NCI-H82 treated with DMSO at 0.1 percent for 48 hours (cell line): ENCODE data around the gene DUSP19.

ENCODE experiments used
- DNase-seq: peaks from one replicate; lab custom pipeline; 2025; ENCODE audit not compliant: unreplicated experiment; lab: John Stamatoyannopoulos, UW

Gene DUSP19

DNA sequence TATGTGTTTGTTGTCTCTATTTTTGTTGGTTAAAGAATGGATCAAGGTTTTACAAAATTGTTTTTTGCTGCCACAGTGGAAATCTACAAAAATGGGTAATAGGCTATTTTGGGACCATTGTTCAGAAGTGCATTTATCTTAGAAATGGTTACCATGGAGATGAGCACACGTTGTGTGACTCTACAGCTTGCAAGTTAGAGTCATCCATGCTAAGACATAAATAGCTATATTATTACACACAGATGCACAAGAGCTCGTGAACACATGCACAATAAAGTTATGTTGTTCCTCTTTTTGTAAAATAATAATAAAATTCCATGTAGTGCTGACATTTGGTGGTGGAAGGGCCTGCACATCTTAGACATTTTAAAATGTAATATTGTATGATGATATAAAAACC lies 15.5 kb upstream of the DUSP19 start:
- DNase-seq, result no peak

DNA sequence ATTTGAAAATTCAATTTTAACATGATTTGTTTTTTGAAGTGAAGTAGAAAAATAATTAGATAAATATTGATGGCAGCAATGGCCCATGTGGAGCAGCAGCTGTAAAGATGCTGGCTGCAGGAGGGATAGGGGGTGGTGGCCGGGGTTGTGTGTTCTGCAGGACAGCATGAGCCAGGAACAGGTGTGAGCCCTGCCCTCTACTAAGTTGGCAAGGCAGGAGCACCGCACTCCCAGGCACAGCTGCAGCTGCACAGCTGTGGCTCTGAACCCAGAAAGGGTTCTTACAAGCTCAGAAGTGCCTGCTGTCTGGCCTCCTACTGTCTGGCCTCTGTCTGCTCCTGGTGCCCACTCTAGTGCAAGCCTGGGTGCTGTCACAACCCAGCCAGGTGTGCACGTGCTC lies 10.0 kb upstream of the DUSP19 start:
- no peak for DNase-seq

DNA sequence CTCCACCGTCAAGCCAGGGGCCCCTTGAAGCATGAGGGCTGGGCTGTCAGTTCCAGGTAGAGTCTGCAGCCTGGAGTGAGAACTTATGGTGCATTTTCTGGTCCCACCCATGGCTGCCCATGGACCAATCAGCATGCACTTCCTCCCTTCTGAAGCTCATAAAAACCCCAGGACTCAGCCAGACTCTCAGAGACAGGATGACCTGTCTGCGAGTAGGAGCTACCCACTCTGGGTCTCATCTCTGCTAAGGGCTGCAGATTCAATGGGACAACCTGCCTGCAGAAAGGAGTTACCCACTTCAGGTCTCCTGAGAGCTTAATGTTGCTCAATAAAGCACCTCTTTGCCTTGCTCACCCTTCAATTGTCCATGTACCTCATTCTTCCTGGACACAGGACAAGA lies 9.4 kb upstream of the DUSP19 start:
- DNase-seq, result no peak

DNA sequence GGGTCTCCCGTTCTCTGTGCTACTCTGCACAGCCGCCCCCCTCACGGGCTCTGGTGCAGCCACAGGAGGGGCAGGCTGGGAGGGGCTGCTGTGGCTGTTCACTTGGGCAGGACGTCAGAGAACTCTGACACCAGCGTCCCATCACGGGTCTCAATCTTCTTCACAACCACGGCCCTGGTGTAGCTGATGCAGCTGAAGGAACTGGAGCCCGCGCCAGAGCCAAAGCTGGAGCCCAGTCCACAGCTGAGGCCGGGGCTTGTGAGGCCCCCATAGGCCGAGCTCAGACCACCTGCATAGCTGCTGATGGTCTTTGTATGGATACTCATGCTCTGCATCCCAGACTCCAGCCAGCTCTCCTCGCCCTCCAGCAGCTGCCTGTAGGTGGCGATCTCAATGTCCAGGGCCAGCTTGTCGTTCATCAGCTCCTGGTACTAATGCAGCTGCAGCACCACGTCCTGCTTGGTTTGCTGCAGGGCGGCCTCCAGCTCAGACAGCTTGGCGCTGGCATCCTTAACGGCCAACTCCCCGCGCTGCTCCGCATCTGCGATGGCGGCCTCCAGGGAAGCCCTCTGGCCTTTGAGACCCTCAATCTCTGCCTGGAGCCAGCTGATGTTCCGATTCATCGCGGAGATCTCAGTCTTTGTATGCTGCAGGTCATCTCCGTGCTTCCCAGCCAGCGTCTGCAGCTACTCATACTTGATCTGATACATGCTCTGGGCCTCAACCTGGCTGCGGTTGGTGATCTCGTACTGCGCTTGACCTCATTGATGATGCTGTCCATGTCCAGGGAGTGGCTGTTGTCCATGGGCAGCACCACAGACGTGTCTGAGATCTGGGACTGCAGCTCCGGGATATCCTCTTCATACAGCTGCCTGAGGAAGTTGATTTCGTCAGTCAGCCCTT lies 7.4 kb upstream of the DUSP19 start:
- DNase-seq, result no peak

DNA sequence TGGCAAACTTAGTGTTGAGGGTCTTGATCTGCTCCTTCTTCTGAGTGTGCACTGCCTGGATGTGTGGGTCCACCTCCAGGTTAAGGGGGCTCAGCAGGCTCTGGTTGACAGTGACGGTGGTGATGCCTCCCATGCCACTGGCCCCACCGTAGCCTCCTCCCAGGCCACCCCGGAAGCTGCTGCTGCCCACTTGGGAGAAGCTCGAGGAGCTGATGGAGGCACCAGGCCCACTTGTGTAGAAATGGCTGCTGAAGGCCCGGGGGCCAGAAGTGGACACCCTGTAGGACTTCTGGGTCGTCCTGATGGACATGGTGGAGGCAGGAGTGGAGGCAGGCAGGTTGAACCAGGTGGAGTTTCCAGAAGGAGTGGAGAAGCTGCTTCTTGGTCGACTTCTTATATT lies 6.4 kb upstream of the DUSP19 start:
- DNase-seq, result no peak

DNA sequence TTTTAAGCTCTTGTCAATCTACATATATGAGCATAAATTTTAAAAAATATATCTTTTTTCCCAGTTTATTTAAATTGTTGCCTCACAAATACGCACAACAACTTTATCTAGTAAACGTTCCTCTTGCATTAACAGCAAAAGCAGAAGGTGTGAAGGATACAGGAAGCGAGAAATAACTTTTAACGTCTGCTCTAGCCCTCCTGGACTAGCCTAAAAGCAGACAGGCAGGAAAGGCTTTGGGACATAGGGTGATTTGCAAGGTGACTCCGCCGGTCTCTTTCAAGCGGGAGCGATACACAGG lies 434 bp upstream of the DUSP19 start:
- DNase-seq, result no peak

DNA sequence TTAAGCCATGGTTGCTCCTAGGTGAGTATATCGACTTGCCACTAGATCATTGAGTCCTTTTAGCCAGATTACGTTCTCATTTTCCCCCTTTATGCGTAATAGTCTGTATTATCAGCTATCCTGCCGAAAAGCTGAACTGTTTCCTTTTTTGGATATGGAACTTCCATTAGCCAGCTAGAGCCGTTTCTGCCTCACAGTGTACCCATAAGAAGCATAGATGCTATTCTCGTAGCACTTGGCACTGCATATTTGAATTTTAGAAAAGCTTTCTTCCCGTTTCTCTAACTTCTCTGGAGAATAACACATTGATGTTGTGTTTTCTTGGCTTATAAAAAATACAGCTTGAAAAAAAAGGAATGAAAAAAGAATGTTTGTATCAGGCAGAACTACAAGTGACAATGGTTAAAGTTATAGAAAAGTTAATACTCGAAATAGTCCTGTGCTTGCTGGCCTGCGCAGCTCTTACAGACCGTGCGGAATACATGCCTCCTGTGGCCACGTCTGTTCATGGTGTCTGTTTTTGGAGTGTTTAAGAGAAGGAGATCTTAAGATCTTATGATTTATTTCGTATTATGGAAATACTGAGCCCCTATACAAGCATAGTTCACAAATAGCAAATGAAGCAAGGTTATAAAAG lies 710 bp downstream of the DUSP19 start:
- peak; percentile 43 for DNase-seq

DNA sequence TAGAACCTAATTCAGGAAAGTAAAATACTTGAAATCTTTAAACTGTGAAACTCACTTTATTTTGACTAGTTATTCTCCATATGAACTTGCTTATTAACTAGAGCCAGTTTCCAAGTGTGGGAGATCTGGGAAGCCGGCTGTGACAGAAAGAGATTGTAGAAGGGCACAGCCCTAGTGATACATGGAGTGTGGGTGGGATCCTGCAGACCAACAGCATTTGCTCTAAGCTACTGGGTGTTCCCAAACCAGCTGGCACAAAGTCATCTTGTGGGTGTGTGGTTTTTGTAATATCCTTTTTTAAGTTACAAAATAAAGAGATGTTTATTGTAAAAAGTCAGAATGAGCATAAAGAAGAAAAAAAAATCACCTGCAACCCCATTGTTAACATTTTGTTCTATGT lies 3.4 kb downstream of the DUSP19 start:
- DNase-seq, result no peak

DNA sequence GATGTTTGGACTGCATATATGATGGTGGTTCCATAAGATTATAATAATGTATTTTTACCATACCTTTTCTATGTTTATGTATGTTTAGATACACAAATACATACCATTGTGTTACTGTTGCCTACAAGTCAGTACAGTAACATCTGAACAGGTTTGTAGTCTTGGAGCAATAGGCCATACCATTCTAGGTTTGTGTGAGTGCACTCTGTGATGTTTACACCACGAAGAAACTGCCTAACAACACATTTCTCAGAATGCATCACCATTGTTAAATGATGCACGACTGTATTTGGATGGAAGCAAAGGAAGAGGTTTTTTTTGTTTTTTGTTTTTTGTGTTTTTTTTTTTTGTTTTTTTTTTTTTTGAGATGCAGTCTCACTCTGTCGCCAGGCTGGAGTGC lies 9.5 kb downstream of the DUSP19 start:
- DNase-seq, result no peak

DNA sequence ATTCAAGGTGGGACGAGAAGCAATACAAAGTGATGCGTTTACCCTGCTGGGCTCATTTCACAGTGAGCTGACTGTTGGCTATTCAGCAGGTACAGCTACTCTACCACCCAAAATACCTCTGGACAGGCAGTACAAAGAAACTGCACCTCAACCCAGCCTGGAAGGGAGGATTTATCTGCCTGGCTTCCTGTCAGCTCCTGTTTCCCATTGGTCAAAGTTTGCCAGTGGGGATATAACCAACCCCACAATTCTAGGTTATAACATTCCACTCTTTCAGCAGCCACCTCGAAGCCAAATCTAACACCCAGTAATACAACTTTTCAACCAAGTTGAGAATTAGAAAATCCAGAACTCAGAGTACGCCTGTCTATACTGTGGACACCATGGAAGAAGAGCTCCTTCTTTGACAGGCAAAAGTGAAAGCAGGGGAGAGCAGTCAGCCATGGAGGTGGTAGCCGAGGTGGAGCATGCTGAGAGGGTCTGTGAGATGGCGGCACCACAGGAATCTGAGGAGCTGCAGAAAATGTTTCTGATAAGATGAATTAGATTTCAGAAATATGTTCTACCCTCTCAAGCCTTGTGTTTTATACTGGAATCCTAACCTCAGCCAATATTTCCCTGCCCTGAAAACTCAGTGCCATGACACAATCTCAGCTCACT lies 10.8 kb downstream of the DUSP19 start:
- no peak for DNase-seq

DNA sequence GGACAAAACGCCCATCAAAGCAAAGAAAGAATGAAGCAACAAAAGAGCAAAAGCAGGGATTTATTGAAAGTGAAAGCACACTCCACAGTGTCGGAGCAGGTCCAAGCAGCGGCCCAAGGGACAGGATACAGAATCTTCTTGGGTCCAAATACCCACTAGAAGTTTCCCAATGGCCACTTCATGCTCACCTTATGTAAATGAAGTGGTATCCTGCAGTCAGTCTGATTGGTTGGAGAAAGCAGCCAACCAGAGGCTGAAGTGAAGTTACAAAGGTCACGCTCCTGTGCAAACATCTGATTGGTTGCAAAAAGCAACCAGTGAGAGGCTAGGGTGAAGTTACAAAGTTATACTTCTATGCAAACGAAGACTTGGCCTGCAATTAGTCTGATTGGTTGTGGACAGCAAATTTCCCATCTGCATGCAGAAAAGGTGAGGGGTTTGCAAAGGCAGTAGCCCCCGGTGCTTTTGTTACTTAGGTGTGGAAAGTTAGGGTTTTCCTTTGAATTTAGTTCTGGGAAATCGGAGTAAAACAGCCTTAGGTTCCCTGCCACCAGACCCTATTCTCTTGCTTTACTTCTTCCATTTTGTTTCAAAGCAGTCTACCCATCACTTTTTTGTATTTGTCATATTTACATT lies 12.9 kb downstream of the DUSP19 start:
- DNase-seq, result no peak

DNA sequence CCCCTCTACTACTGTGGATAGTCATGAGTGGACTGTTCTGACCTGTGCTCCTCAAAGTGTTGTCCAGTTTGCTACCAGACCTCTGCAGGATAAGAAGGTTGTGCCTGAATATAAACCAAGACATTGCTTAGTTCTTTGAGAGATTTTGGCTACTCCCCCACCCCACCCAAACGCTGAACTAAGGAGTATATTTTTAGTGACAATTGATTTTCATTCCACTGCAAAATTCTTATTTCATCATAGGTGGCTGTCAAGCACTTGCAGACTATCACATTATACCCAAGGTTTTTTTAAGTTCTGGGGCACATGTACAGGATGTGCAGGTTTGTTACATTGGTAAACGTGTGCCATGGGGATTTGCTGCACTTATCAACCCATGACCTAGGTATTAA lies 13.4 kb downstream of the DUSP19 start:
- no peak for DNase-seq

DNA sequence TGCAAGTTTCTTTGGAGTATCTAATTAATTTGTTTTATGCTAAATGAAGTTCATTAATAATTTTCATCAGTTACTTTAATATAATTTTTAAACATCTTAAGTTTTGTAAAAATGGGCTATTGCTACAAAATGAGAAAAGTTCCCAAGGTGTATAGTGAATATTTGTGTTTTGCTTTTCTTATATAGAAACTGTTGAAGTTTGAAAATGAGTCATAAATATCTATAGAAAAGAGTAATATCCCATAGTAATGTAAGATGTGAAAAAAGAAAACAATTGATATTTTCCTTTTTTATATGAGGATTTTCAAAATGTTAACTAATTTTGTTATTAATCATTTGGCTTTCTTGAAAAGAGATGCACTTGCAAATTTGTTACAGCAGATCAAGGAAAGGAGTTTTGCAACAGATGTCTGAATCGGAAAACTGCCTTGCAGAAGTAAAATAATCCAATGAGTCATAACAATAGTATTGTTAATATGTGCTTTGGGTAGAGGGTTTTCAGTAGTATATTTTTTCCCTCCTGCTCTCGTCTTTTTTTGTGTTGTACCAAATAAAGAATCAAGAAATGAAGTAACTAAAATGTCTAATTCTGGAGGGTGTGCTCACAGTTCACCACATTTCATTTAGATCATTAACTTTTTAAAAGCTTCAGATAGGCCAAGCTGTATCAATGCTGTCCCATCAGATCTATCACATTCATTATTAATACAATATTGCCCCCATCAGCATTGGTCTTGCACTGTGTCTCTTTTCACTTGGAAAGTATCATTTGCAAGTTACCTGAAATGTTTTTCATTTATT lies 15.5 kb downstream of the DUSP19 start:
- DNase-seq, result no peak

DNA sequence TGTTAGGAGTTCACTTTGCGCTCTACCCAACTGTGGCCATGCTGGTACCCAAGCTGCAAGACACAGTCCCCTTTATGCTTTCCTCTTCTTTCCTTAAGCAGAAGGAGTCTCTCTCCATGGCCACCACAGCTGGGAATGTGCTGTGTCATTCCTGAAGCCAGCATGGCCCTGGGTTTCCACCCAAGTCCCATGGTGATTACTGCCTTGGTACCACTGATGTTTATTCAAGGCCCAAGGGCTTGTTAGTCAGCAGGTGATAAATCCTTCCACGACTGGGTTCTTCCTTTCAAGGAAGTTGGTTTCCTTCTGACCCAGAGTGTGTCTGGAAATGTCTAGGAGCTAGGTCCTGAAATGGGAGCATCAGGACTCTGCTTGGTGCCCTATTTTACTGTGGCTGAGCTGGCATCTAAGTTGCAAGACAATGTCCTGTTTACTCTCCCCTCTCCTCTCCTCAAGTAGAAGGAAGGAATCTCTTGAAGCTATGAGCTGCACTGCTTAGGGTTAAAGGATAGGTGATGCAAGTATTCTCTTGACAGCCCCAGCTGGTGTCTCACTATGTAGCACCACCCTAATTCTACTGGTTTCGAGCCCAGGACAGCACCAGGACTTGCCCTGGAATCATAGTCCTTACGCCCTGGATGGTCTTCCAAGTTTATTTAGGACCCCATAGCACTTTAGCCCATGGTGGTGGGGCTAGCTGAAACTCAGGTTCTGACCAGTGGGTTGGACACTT lies 27.0 kb downstream of the DUSP19 start:
- no peak for DNase-seq

DNA sequence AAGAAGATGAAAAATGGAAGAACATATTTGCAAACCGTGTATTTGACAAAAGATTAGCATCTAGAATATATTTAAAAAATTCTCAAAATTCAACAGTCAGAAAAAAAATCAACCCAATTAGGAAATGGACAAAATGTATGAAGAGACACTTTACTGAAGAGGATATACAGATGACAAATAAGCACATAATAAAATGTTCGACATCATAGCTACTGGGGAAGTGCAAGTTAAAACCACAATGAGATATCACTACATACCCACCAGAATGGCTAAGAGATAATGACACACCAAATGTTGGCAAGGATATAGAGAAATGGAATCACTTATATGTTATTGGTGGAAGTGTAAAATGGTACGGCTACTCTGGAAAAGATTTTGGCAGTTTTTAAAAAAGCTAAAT lies 34.0 kb downstream of the DUSP19 start:
- DNase-seq, result no peak

DNA sequence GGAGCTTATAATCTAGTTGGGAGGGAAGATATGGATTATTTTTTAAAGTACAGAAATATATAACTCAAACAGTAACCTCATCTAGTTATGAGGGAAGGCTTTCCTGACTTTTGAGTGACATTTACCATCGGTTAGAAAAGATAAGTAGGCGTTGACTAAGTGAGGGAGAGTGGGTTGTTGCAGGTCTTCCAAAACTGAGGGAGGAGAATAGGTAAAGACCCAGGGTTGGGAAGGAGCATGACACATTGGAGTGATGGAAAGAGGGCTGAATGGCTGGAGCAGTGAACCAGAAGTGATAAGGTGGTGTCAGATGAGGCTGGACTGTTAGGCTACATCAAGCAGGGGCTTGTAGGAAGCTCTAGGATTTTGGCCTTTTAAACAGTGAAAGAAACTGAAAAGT lies 35.1 kb downstream of the DUSP19 start:
- no peak for DNase-seq

DNA sequence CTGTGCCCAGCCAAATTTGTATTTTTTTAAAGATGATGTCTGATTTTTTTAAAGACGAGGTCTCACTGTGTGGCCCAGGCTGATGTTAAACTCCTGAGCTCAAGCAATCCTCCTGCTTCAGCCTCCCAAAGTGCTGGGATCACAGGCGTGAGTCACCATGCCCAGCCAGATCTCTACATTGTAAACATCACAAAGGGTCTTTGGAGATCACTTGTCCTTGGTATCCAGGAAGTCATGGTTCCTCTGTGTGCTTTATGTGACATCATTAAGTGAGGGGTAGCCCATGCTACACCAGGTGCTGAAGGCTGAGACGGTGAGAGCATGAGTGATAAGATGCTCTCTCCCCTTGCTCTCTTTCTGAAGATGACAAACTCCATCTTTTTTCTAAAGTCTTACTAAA lies 38.7 kb downstream of the DUSP19 start:
- DNase-seq, result no peak

DNA sequence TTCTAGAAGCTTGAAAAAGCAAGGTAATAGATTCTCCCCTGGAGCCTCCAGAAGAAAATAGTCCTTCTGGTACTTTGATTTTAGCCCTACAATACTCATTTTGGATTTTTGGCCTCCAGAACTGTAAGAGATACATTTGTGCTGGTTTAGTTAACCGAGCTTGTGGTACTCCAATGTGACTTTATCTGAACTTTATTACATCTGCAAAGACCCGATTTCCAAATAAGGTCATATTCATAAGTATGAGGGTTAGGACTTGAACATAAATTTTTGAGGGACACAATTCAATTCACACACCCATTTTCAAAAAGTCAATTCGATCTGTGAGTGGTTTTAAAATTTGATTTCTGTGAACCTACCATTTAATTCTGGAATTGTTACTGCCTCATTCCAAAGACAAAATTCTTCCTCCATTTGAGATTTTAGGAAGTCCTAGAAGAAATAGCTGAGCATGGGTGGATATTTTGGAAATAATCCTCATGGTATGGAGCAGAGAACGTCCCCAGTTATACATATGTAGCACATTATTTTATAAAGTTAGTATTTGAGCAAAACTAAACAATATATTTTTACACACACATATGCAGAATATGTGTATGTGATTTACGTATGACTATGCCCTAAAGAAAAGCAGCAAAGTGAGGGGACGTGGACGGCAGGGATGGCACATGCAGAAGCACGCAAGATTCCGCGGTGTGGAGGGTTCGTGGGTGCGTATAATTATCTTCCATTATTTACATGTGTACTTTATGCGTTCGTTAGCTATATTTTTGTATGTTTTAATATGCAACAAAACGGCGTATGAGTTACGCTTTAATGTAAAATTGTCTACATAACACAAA lies 44.8 kb downstream of the DUSP19 start:
- DNase-seq, result no peak

DNA sequence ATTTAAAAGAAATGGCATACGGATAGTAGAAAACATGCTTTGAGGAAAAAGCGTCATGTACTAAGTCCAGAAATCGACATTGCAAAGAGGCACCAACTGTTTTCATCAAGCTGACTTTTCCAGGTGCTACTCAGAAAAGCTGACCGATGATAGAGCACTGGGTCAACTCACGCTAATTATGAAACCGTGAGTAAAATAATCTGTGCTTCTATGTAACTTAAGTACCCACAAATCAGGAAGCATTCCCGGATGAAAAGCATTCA lies 45.3 kb downstream of the DUSP19 start:
- no peak for DNase-seq
